ENCODE results near the gene SPEG. TPM values are rescaled to one million over a fixed set of nuclear protein-coding genes. Genes with fewer than 3 reads are reported as not detected.
A peak's percentile ranks its signal among the peaks of the same experiment; 100 is the strongest.

SPEG gene
- total RNA-seq, 6 donors from 2014 or later = 2.3 to 8.9 (median 4.9) TPM

- WGBS, 2 donors = 4 to 10% methylated on average over 4 to 27 of the region's 78 CpGs
- DNase-seq (peak in 1 of 2 donors; percentile 89), ATAC-seq (ENCODE audit: low FRiP score in 2 of 2) (peak in 1 of 2 donors; percentile 41)
- TF ChIP-seq, protein P1, sequence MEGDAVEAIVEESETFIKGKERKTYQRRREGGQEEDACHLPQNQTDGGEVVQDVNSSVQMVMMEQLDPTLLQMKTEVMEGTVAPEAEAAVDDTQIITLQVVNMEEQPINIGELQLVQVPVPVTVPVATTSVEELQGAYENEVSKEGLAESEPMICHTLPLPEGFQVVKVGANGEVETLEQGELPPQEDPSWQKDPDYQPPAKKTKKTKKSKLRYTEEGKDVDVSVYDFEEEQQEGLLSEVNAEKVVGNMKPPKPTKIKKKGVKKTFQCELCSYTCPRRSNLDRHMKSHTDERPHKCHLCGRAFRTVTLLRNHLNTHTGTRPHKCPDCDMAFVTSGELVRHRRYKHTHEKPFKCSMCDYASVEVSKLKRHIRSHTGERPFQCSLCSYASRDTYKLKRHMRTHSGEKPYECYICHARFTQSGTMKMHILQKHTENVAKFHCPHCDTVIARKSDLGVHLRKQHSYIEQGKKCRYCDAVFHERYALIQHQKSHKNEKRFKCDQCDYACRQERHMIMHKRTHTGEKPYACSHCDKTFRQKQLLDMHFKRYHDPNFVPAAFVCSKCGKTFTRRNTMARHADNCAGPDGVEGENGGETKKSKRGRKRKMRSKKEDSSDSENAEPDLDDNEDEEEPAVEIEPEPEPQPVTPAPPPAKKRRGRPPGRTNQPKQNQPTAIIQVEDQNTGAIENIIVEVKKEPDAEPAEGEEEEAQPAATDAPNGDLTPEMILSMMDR (IDR thresholded peaks at IDR 0.05) = no peak
- no peak for TF ChIP-seq POLR2A (IDR thresholded peaks at IDR 0.05)
- no peak for TF ChIP-seq EP300 (IDR thresholded peaks at IDR 0.05)
- no peak for TF ChIP-seq POLR2AphosphoS5 (IDR thresholded peaks at IDR 0.05)
- Histone ChIP-seq H3K4me1 (peaks cover 7 to 18% (median 12%) of the 10 kb centered on the region in 4 donors), H3K4me3 (peak overlapping the region in 3 of 4 donors; percentile 49 to 57 (median 56)), H3K36me3 (no peaks in the 10 kb centered on the region), H3K9me3 (no peaks in the 10 kb centered on the region), H3K27ac (peak overlapping the region in 2 of 4 donors; percentile 11 to 69), H3K27me3 (peaks cover 0 to 17% (median 8%) of the 10 kb centered on the region in 4 donors)
Measured at GRCh38 chr2:219441451-219442255, 7.0 kb downstream of the SPEG start.

DNA sequence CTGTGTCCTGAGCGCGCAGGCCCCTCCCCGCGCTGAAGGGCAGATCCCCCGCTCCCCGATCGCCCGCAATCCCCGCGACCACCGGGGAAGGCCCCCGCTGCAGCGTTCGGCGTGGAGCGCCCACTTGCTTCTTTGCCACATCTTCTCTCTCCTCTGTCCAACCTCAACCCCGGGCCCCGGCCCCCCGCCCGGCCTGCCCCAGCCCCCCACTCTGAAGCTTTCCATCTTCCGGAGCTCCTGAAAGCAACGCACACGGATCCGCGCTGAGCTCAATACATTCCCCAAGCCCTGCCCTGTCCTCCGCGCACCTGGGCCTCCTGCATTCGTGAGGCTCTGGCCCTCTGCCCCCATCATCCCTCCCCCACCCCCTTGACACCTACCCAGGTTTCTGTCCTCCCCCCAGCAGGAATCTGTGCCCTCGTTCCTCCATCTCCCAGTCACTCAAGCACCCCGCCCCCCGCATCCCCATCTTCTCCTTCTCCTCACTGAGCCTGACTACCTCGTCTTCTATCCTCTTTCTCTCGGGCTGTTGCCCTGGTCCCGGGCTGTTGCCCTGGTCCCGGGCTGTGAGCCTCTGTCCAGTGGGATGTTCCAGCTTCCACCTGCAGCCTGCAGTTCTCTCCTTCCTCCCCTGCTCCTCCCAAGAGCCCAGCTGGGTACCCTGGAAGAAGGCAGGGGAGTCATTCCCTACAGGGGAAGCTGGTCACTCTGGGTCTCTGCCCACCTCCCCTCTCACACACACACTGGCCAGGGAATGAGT is 7.8 kb downstream of the SPEG start:
- ATAC-seq (ENCODE audit: low FRiP score in 2 of 2) = no peak
- no peaks in the 10 kb centered on the region for H3K9me3 ChIP-seq
- DNase-seq = peak in 1 of 2 donors; percentile 79
- no peaks in the 10 kb centered on the region for H3K36me3 ChIP-seq
- 8 to 16% methylated on average over 15 to 21 of the region's 35 CpGs for WGBS, 2 donors
- H3K27ac ChIP-seq = peak overlapping the region in 2 of 4 donors; percentile 11 to 69
- no peak for TF ChIP-seq POLR2AphosphoS5 (IDR thresholded peaks at IDR 0.05)
- no peak for TF ChIP-seq EP300 (IDR thresholded peaks at IDR 0.05)
- TF ChIP-seq POLR2A (IDR thresholded peaks at IDR 0.05) = no peak
- TF ChIP-seq, protein P1 (IDR thresholded peaks at IDR 0.05) = no peak
- peaks cover 0 to 21% (median 10%) of the 10 kb centered on the region in 4 donors for H3K27me3 ChIP-seq
- H3K4me1 ChIP-seq = peaks cover 7 to 18% (median 12%) of the 10 kb centered on the region in 4 donors
- peak overlapping the region in 3 of 4 donors; percentile 49 to 57 (median 56) for H3K4me3 ChIP-seq

GRCh38 chr2:219443016-219443696 is 8.5 kb downstream of the SPEG start:
- TF ChIP-seq, protein P1 (IDR thresholded peaks at IDR 0.05) = no peak
- no peak for TF ChIP-seq EP300 (IDR thresholded peaks at IDR 0.05)
- no peak for TF ChIP-seq POLR2A (IDR thresholded peaks at IDR 0.05)
- no peak for TF ChIP-seq POLR2AphosphoS5 (IDR thresholded peaks at IDR 0.05)
- 81 to 85% methylated on average over 12 of the region's 12 CpGs for WGBS, 2 donors
- Histone ChIP-seq H3K27me3 (peaks cover 0 to 28% (median 13%) of the 10 kb centered on the region in 4 donors), H3K36me3 (no peaks in the 10 kb centered on the region), H3K27ac (no peak overlapping the region), H3K4me1 (peaks cover 7 to 20% (median 12%) of the 10 kb centered on the region in 4 donors), H3K4me3 (no peak overlapping the region), H3K9me3 (no peaks in the 10 kb centered on the region)
- no peak for ATAC-seq (ENCODE audit: low FRiP score in 2 of 2)
- DNase-seq = no peak

DNA sequence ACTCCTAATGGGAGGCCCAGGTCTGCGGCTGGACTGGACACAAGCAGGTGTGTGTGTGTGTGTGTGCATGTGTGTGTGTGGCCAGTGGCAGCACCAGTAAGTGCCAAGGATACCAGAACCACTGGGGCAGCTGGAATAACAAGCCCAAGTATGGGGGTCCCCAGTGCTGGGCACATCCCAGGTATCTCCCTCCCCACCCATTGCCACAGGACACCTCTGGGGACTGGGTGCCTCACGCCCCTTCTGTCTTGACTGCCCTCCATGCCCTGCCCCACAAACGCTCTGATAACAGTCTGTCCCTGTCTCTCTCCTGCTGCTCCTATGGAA is 9.0 kb downstream of the SPEG start:
- no peak for DNase-seq
- Histone ChIP-seq H3K9me3 (no peaks in the 10 kb centered on the region), H3K4me3 (no peak overlapping the region), H3K4me1 (peaks cover 7 to 25% (median 16%) of the 10 kb centered on the region in 4 donors), H3K36me3 (no peaks in the 10 kb centered on the region), H3K27me3 (peaks cover 0 to 33% (median 16%) of the 10 kb centered on the region in 4 donors), H3K27ac (no peak overlapping the region)
- TF ChIP-seq POLR2AphosphoS5 (IDR thresholded peaks at IDR 0.05) (no peak), EP300 (IDR thresholded peaks at IDR 0.05) (no peak), POLR2A (IDR thresholded peaks at IDR 0.05) (no peak)
- TF ChIP-seq, protein P1 (IDR thresholded peaks at IDR 0.05) = no peak
- 77 to 85% methylated on average over 1 to 3 of the region's 3 CpGs for WGBS, 2 donors
- no peak for ATAC-seq (ENCODE audit: low FRiP score in 2 of 2)

Data from upper lobe of left lung (tissue), 6 donors.